ENCODE measurements around the gene RHBDL2. TPM values are rescaled to one million over a fixed set of nuclear protein-coding genes. Genes with fewer than 3 reads are reported as not detected.
"Not testable (repeated sequence)": the region's sequence is repeated elsewhere in the genome, so short reads cannot be mapped to it uniquely, and the experiment has no call there.

RHBDL2 gene
- total and polyA plus RNA-seq, 2 donors (not counting 3 experiments of a cell fraction or from before 2014, with no cell fraction given): 0.06 to 1.4 TPM

DNA sequence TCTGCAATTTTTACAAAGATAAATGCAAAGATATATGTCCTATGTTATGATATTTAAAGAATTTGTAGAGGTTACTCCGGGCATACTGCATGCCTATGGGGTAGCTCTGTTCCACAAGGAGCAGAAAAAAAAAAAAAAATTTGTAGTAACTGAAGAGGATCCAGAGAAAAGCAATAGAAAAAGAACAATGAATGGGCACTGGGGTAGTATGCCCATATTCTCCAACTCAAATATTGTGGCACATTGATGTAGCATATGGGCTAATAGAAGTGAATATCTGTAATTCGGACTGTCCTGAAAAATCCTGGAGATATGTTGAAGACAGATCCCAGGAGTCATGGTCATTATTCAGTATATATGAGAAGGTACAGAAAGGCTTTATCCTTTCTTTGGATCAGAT lies 48.3 kb upstream of the RHBDL2 start:
- POLR2A ChIA-PET: interaction anchor here (0.5 kb wide), 1 partner anchor 1542 kb away, joined by 3 read pairs; no protein-coding TSS in a partner anchor
- H3K4me2 ChIP-seq (ENCODE audit: insufficient read depth, low read length): peak overlapping the region; percentile 86
- no peak overlapping the region for H3K9ac ChIP-seq (replicated peaks; ENCODE audit: extremely low read depth, insufficient read depth, low read length)
- H3K27ac ChIP-seq (ENCODE audit: insufficient read depth, low read depth, low read length): no peak overlapping the region
- no peak for FAIRE-seq
- H3K36me3 ChIP-seq (ENCODE audit: control insufficient read depth in 2 of 2, extremely low read depth in 1 of 2, insufficient read depth in 2 of 2, low read length in 2 of 2): no peaks in the 10 kb centered on the region
- BruUV-seq (replicated peaks): no TSS peak
- H2AFZ ChIP-seq (ENCODE audit: low read depth, low read length): peak overlapping the region; percentile 100
- intact Hi-C loops (cut with micrococcal nuclease): loop anchor here (5.0 kb wide), 1 partner anchor 587 kb away; the partner anchor contains the start of gene PABPC4
- DNase-seq (ENCODE audit: low read depth, low spot score): no peak
- H3K4me3 ChIP-seq (replicated peaks in 1 of 3; ENCODE audit: insufficient read depth in 1 of 3, low read depth in 1 of 3, low read length in 3 of 3): no peak overlapping the region
- dilution Hi-C loops (cut with MboI; ENCODE audit: extremely low pct_ligation_motif_present, low sequenced_read_pairs): no loop called here
- H3K4me1 ChIP-seq (ENCODE audit: control insufficient read depth, extremely low read depth, insufficient read depth, low read length): peaks cover 28% of the 10 kb centered on the region
- CTCF ChIA-PET: no interaction called here
- no peaks in the 10 kb centered on the region for H3K9me3 ChIP-seq (replicated peaks; ENCODE audit: control insufficient read depth, insufficient read depth, low read length)
- no peaks in the 10 kb centered on the region for H3K9me1 ChIP-seq (replicated peaks; ENCODE audit: control insufficient read depth, extremely low read depth, insufficient read depth, low read length)
- no peak for TF ChIP-seq GATA2 (IDR thresholded peaks at IDR 0.05; ENCODE audit: insufficient read depth, insufficient read length, low read depth, low read length)
- no peak for TF ChIP-seq MAX (IDR thresholded peaks at IDR 0.05; ENCODE audit: insufficient read depth, insufficient read length)
- TF ChIP-seq POLR2A (IDR thresholded peaks at IDR 0.05; ENCODE audit: low read depth, low read length): no peak
- no peak for TF ChIP-seq POLR2AphosphoS5 (IDR thresholded peaks at IDR 0.05; ENCODE audit: insufficient read depth, low read depth, low read length)
- TF ChIP-seq EZH2 (IDR thresholded peaks at IDR 0.05; ENCODE audit: borderline replicate concordance, low read depth, low read length, severe bottlenecking): no peak
- no peak for TF ChIP-seq FOS (IDR thresholded peaks at IDR 0.05; ENCODE audit: borderline replicate concordance, insufficient read depth, low read length)
- TF ChIP-seq MYC (IDR thresholded peaks at IDR 0.05; ENCODE audit: low read depth, low read length): no peak
- TF ChIP-seq, protein P1, sequence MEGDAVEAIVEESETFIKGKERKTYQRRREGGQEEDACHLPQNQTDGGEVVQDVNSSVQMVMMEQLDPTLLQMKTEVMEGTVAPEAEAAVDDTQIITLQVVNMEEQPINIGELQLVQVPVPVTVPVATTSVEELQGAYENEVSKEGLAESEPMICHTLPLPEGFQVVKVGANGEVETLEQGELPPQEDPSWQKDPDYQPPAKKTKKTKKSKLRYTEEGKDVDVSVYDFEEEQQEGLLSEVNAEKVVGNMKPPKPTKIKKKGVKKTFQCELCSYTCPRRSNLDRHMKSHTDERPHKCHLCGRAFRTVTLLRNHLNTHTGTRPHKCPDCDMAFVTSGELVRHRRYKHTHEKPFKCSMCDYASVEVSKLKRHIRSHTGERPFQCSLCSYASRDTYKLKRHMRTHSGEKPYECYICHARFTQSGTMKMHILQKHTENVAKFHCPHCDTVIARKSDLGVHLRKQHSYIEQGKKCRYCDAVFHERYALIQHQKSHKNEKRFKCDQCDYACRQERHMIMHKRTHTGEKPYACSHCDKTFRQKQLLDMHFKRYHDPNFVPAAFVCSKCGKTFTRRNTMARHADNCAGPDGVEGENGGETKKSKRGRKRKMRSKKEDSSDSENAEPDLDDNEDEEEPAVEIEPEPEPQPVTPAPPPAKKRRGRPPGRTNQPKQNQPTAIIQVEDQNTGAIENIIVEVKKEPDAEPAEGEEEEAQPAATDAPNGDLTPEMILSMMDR (IDR thresholded peaks at IDR 0.05; ENCODE audit: extremely low read depth in 1 of 2, insufficient read depth in 1 of 2, low read depth in 1 of 2, low read length in 2 of 2): no peak
- no peak for TF ChIP-seq JUN (IDR thresholded peaks at IDR 0.05; ENCODE audit: borderline replicate concordance, insufficient read depth, insufficient read length, low read depth)
- H4K20me1 ChIP-seq (replicated peaks; ENCODE audit: control insufficient read depth, extremely low read depth, insufficient read depth, low read length): peaks cover 4% of the 10 kb centered on the region
- peaks cover 39% of the 10 kb centered on the region for H3K79me2 ChIP-seq (ENCODE audit: control insufficient read depth, insufficient read depth, low read length)
- H3K27me3 ChIP-seq (ENCODE audit: control insufficient read depth in 2 of 2, insufficient read depth in 2 of 2, low read length in 2 of 2): no peaks in the 10 kb centered on the region

- intact Hi-C loops (cut with micrococcal nuclease); H3K9me1 ChIP-seq (replicated peaks; ENCODE audit: control insufficient read depth, extremely low read depth, insufficient read depth, low read length); H2AFZ ChIP-seq (ENCODE audit: low read depth, low read length); H3K27ac ChIP-seq (ENCODE audit: insufficient read depth, low read depth, low read length); H3K4me2 ChIP-seq (ENCODE audit: insufficient read depth, low read length); dilution Hi-C loops (cut with MboI; ENCODE audit: extremely low pct_ligation_motif_present, low sequenced_read_pairs); H3K36me3 ChIP-seq (ENCODE audit: control insufficient read depth in 2 of 2, extremely low read depth in 1 of 2, insufficient read depth in 2 of 2, low read length in 2 of 2); BruUV-seq (replicated peaks); H3K9me3 ChIP-seq (replicated peaks; ENCODE audit: control insufficient read depth, insufficient read depth, low read length); DNase-seq (ENCODE audit: low read depth, low spot score); H4K20me1 ChIP-seq (replicated peaks; ENCODE audit: control insufficient read depth, extremely low read depth, insufficient read depth, low read length); CTCF ChIA-PET; H3K27me3 ChIP-seq (ENCODE audit: control insufficient read depth in 2 of 2, insufficient read depth in 2 of 2, low read length in 2 of 2); H3K4me3 ChIP-seq (replicated peaks in 1 of 3; ENCODE audit: insufficient read depth in 1 of 3, low read depth in 1 of 3, low read length in 3 of 3); FAIRE-seq; H3K79me2 ChIP-seq (ENCODE audit: control insufficient read depth, insufficient read depth, low read length); H3K9ac ChIP-seq (replicated peaks; ENCODE audit: extremely low read depth, insufficient read depth, low read length); POLR2A ChIA-PET; H3K4me1 ChIP-seq (ENCODE audit: control insufficient read depth, extremely low read depth, insufficient read depth, low read length): not testable (repeated sequence)
These were observed 37.8 kb upstream of the RHBDL2 start for GRCh38 chr1:38979380-38979779.

- H3K9ac ChIP-seq (replicated peaks; ENCODE audit: extremely low read depth, insufficient read depth, low read length); H4K20me1 ChIP-seq (replicated peaks; ENCODE audit: control insufficient read depth, extremely low read depth, insufficient read depth, low read length); H3K4me3 ChIP-seq (replicated peaks in 1 of 3; ENCODE audit: insufficient read depth in 1 of 3, low read depth in 1 of 3, low read length in 3 of 3); H3K27me3 ChIP-seq (ENCODE audit: control insufficient read depth in 2 of 2, insufficient read depth in 2 of 2, low read length in 2 of 2); intact Hi-C loops (cut with micrococcal nuclease); H3K4me2 ChIP-seq (ENCODE audit: insufficient read depth, low read length); CTCF ChIA-PET; H3K9me1 ChIP-seq (replicated peaks; ENCODE audit: control insufficient read depth, extremely low read depth, insufficient read depth, low read length); H3K27ac ChIP-seq (ENCODE audit: insufficient read depth, low read depth, low read length); FAIRE-seq; dilution Hi-C loops (cut with MboI; ENCODE audit: extremely low pct_ligation_motif_present, low sequenced_read_pairs); H3K79me2 ChIP-seq (ENCODE audit: control insufficient read depth, insufficient read depth, low read length); H3K36me3 ChIP-seq (ENCODE audit: control insufficient read depth in 2 of 2, extremely low read depth in 1 of 2, insufficient read depth in 2 of 2, low read length in 2 of 2); H3K4me1 ChIP-seq (ENCODE audit: control insufficient read depth, extremely low read depth, insufficient read depth, low read length); DNase-seq (ENCODE audit: low read depth, low spot score); POLR2A ChIA-PET; H3K9me3 ChIP-seq (replicated peaks; ENCODE audit: control insufficient read depth, insufficient read depth, low read length); BruUV-seq (replicated peaks); H2AFZ ChIP-seq (ENCODE audit: low read depth, low read length): not testable (repeated sequence)
These were observed 36.6 kb upstream of the RHBDL2 start for GRCh38 chr1:38978245-38978542.
